ENCODE results near the gene GRB10.

DNA sequence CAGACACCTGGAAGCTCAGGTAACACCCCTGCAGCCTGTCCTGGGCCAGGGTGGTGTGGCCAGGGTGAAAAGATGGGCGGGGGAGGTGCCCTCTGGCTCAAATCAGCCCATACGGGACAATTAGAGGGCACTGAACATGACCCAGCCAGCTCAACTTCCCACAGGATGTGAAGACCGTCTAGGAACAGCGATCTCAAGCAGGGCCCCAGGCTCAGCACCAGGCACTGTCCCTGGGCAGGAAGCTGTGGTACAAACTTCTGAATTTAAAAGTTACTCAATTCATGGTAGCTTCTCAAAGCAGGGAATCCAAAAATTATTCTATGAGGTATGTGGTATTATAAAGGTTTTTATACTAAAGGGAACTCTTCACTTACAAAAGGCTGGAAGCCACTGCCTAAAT lies 5.1 kb upstream of the GRB10 start:
- TF ChIP-seq CTCF (IDR thresholded peaks at IDR 0.05) (no peak), ZFX (IDR thresholded peaks at IDR 0.05; ENCODE audit: borderline replicate concordance) (no peak)
